Medulla oblongata (tissue), 1 donor: ENCODE results near the gene SMARCAL1.
A peak's percentile ranks its signal among the peaks of the same experiment; 100 is the strongest.
"Not testable (repeated sequence)": the region's sequence is repeated elsewhere in the genome, so short reads cannot be mapped to it uniquely, and the experiment has no call there.

Experiments
- DNase-seq: peaks from one replicate; pipeline ENCODE4 v3.0.0-alpha.2; 2015; ENCODE audit errors: extremely low spot score

SMARCAL1 gene

GRCh38 chr2:216412022-216412999 is at the start of gene SMARCAL1:
Gene SMARCAL1 (plus strand): TSS chr2:216412484. CDS start chr2:216414705, 2,221 bp downstream.
- peak; percentile 99 for DNase-seq

- DNase-seq, result no peak
Observed at GRCh38 chr2:216362730-216363129, 49.6 kb upstream of the SMARCAL1 start.

GRCh38 chr2:216363221-216363620 is 49.1 kb upstream of the SMARCAL1 start:
- no peak for DNase-seq

GRCh38 chr2:216365518-216365917 is 46.8 kb upstream of the SMARCAL1 start:
- no peak for DNase-seq

- no peak for DNase-seq
Observed at GRCh38 chr2:216366777-216367471, 45.4 kb upstream of the SMARCAL1 start.

- DNase-seq, result no peak
Observed at GRCh38 chr2:216369821-216370220, 42.5 kb upstream of the SMARCAL1 start.

GRCh38 chr2:216370961-216371712 is 41.1 kb upstream of the SMARCAL1 start:
- no peak for DNase-seq

GRCh38 chr2:216371721-216372702 is 40.3 kb upstream of the SMARCAL1 start, which contains the start of gene MARCHF4:
Gene MARCHF4 (minus strand): TSS chr2:216372483. CDS start chr2:216370260, 2,223 bp downstream.
- peak; percentile 46 for DNase-seq

- DNase-seq, result no peak
Observed at GRCh38 chr2:216372761-216373291, 39.5 kb upstream of the SMARCAL1 start.

- no peak for DNase-seq
Observed at GRCh38 chr2:216373896-216374295, 38.4 kb upstream of the SMARCAL1 start.

GRCh38 chr2:216375286-216375685 is 37.0 kb upstream of the SMARCAL1 start:
- no peak for DNase-seq

- DNase-seq, result no peak
Observed at GRCh38 chr2:216379977-216380376, 32.3 kb upstream of the SMARCAL1 start.

- DNase-seq, result not testable (repeated sequence)
Observed at GRCh38 chr2:216384409-216384808, 27.9 kb upstream of the SMARCAL1 start.

GRCh38 chr2:216385478-216385877 is 26.8 kb upstream of the SMARCAL1 start:
- DNase-seq, result no peak

- no peak for DNase-seq
Observed at GRCh38 chr2:216387262-216387661, 25.0 kb upstream of the SMARCAL1 start.

- no peak for DNase-seq
Observed at GRCh38 chr2:216388046-216388884, 24.0 kb upstream of the SMARCAL1 start.

- peak; percentile 6 for DNase-seq
Observed at GRCh38 chr2:216389570-216389969, 22.7 kb upstream of the SMARCAL1 start.

GRCh38 chr2:216391401-216391800 is 20.9 kb upstream of the SMARCAL1 start:
- no peak for DNase-seq

- no peak for DNase-seq
Observed at GRCh38 chr2:216392018-216392562, 20.2 kb upstream of the SMARCAL1 start.
